Measurements from ENCODE around the gene C1QTNF9. TPM values are rescaled to one million over a fixed set of nuclear protein-coding genes. Genes with fewer than 3 reads are reported as not detected.

The C1QTNF9 gene
- polyA plus RNA-seq, 1 donor (not counting 4 experiments of a cell fraction or from before 2014, with no cell fraction given) = not detected

DNA sequence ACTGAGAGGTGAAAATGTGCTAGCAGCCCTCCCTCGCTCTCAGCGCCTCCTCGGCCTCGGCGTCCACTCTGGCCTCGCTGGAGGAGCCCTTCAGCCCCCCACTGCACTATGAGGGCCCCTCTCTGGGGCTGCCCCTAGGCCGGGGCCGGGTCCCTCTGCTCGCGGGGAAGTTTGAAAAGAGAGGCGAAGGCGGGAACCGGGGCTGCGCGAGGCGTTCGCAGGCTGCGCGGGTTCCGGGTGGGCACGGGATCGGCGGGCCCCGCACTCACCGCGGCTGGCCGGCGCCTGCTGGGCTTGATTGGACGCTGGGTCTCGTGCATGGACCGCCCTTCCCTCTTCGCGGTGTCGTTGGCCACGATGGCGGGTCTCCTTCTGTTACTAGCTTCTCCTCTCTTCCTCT is 29.3 kb downstream of the C1QTNF9 start:
- FAIRE-seq (no peak), DNase-seq (ENCODE audit: low read depth, low spot score) (no peak)
- H3K27ac ChIP-seq (ENCODE audit: control insufficient read depth, insufficient read depth, low read length) = no peak overlapping the region
- no peak overlapping the region for H3K4me3 ChIP-seq (ENCODE audit: control insufficient read depth in 2 of 3, extremely low read depth in 1 of 3, insufficient read depth in 2 of 3, low read depth in 1 of 3, low read length in 3 of 3)
- H3K9ac ChIP-seq (ENCODE audit: control insufficient read depth, extremely low read depth, insufficient read depth, low read length) = no peak overlapping the region
- H3K9me3 ChIP-seq (ENCODE audit: control insufficient read depth, low read depth, low read length) = no peaks in the 10 kb centered on the region
- no peaks in the 10 kb centered on the region for H3K36me3 ChIP-seq (ENCODE audit: control insufficient read depth in 2 of 2, extremely low read depth in 1 of 2, insufficient read depth in 2 of 2, low read length in 2 of 2)
- H3K4me1 ChIP-seq (ENCODE audit: control insufficient read depth, extremely low read depth, insufficient read depth, low read length) = peaks cover 4% of the 10 kb centered on the region
- H3K9me1 ChIP-seq (ENCODE audit: control insufficient read depth, extremely low read depth, insufficient read depth, low read length) = no peaks in the 10 kb centered on the region
- no peaks in the 10 kb centered on the region for H4K20me1 ChIP-seq (ENCODE audit: control insufficient read depth, extremely low read depth, insufficient read depth, low read length)
- dilution Hi-C loops (cut with MboI; ENCODE audit: extremely low pct_ligation_motif_present, low sequenced_read_pairs) = no loop called here
- no peak overlapping the region for H3K4me2 ChIP-seq (ENCODE audit: control insufficient read depth, extremely low read depth, insufficient read depth, low read depth, low read length)
- H2AFZ ChIP-seq (ENCODE audit: control insufficient read depth, low read length) = no peak overlapping the region
- no peaks in the 10 kb centered on the region for H3K27me3 ChIP-seq (ENCODE audit: control insufficient read depth, extremely low read depth, insufficient read depth, low read length)
- TF ChIP-seq, protein P1, sequence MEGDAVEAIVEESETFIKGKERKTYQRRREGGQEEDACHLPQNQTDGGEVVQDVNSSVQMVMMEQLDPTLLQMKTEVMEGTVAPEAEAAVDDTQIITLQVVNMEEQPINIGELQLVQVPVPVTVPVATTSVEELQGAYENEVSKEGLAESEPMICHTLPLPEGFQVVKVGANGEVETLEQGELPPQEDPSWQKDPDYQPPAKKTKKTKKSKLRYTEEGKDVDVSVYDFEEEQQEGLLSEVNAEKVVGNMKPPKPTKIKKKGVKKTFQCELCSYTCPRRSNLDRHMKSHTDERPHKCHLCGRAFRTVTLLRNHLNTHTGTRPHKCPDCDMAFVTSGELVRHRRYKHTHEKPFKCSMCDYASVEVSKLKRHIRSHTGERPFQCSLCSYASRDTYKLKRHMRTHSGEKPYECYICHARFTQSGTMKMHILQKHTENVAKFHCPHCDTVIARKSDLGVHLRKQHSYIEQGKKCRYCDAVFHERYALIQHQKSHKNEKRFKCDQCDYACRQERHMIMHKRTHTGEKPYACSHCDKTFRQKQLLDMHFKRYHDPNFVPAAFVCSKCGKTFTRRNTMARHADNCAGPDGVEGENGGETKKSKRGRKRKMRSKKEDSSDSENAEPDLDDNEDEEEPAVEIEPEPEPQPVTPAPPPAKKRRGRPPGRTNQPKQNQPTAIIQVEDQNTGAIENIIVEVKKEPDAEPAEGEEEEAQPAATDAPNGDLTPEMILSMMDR (optimal IDR thresholded peaks at IDR 0.05 in 1 of 3, IDR thresholded peaks at IDR 0.05 in 1 of 3, conservative IDR thresholded peaks at IDR 0.05 in 1 of 3; ENCODE audit: extremely low read depth in 1 of 3, insufficient read depth in 2 of 3, low read length in 3 of 3) = no peak
- TF ChIP-seq EZH2 (IDR thresholded peaks at IDR 0.05; ENCODE audit: low read length) = no peak
- no peaks in the 10 kb centered on the region for H3K79me2 ChIP-seq (ENCODE audit: control insufficient read depth, insufficient read depth, low read length)

DNA sequence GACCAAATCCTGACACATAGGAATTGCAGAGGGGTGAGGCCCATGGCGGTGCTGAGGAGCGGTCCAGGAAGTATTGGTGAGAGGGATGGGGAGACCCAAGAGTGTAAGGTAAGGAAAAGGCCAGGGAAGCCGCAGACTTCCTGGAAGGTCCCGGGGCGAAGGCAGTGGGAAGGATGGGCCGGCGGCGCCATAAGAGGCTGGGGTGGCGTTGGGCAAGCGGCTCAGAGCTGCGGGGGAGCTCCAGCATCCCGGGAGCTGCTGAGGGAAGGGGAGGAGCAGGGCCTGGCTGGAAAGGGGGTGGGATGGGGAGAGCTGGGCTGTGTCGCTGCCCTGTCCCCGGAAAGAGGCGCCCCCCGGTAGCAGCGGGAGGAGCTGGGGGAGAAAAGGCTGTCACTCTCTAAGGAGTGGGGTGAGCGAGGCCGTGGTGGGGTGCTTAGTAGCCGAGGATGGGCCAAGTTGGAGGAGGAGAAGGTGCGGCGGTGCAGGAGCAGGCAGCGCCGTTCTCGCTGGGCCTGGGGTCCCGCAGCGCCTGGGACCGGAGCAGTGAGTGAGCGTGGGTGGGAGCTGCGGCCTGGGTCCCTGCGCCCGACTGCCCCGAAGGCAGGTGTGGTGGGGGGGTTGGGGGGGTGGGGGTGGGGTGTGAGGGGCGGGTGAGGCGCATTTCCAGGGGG is 30.7 kb downstream of the C1QTNF9 start:
- Histone ChIP-seq H3K9ac (ENCODE audit: control insufficient read depth, extremely low read depth, insufficient read depth, low read length) (no peak overlapping the region), H3K9me3 (ENCODE audit: control insufficient read depth, low read depth, low read length) (no peaks in the 10 kb centered on the region), H4K20me1 (ENCODE audit: control insufficient read depth, extremely low read depth, insufficient read depth, low read length) (no peaks in the 10 kb centered on the region), H3K4me2 (ENCODE audit: control insufficient read depth, extremely low read depth, insufficient read depth, low read depth, low read length) (no peak overlapping the region), H2AFZ (ENCODE audit: control insufficient read depth, low read length) (no peak overlapping the region), H3K36me3 (ENCODE audit: control insufficient read depth in 2 of 2, extremely low read depth in 1 of 2, insufficient read depth in 2 of 2, low read length in 2 of 2) (no peaks in the 10 kb centered on the region), H3K27ac (ENCODE audit: control insufficient read depth, insufficient read depth, low read length) (no peak overlapping the region), H3K4me1 (ENCODE audit: control insufficient read depth, extremely low read depth, insufficient read depth, low read length) (peaks cover 4% of the 10 kb centered on the region), H3K79me2 (ENCODE audit: control insufficient read depth, insufficient read depth, low read length) (no peaks in the 10 kb centered on the region), H3K9me1 (ENCODE audit: control insufficient read depth, extremely low read depth, insufficient read depth, low read length) (no peaks in the 10 kb centered on the region), H3K27me3 (ENCODE audit: control insufficient read depth, extremely low read depth, insufficient read depth, low read length) (no peaks in the 10 kb centered on the region), H3K4me3 (ENCODE audit: control insufficient read depth in 2 of 3, extremely low read depth in 1 of 3, insufficient read depth in 2 of 3, low read depth in 1 of 3, low read length in 3 of 3) (no peak overlapping the region)
- dilution Hi-C loops (cut with MboI; ENCODE audit: extremely low pct_ligation_motif_present, low sequenced_read_pairs) = no loop called here
- TF ChIP-seq, protein P1 (optimal IDR thresholded peaks at IDR 0.05 in 1 of 3, IDR thresholded peaks at IDR 0.05 in 1 of 3, conservative IDR thresholded peaks at IDR 0.05 in 1 of 3; ENCODE audit: extremely low read depth in 1 of 3, insufficient read depth in 2 of 3, low read length in 3 of 3) = no peak
- no peak for TF ChIP-seq EZH2 (IDR thresholded peaks at IDR 0.05; ENCODE audit: low read length)
- FAIRE-seq (no peak), DNase-seq (ENCODE audit: low read depth, low spot score) (no peak)
